Fibroblast of villous mesenchyme (primary cell): ENCODE data around the gene GPR35. TPM values are rescaled to one million over a fixed set of nuclear protein-coding genes. Genes with fewer than 3 reads are reported as not detected.
"Not testable (repeated sequence)": the region's sequence is repeated elsewhere in the genome, so short reads cannot be mapped to it uniquely, and the experiment has no call there.

Source experiments
- DNase-seq: peaks from one replicate; pipeline ENCODE4 v3.0.0-alpha.2; 2010; ENCODE audit warnings: low read depth
- H3K4me3 ChIP-seq: 2 replicates; pipeline ENCODE4 v1.5.1; 2011; ENCODE audit warnings: low read depth, mild to moderate bottlenecking, low read length
- small RNA-seq: library from RNA; depleted of rRNA; stranded (forward); fragments of <200 nt; gene quantifications from one replicate; pipeline ENCODE3, GENCODE V24; 2012
- total RNA-seq: library from RNA; depleted of rRNA; stranded (reverse); fragments of >200 nt; gene quantifications from 2 replicates; pipeline ENCODE4 v1.2.3, GENCODE V29; 2012

The GPR35 gene
- total RNA-seq, 1 donor, result 0.43 TPM

GRCh38 chr2:240678909-240679308, 53.6 kb downstream of the GPR35 start:
- H3K4me3 ChIP-seq, DNase-seq: not testable (repeated sequence)

- DNase-seq, H3K4me3 ChIP-seq: not testable (repeated sequence)
Observed at GRCh38 chr2:240680185-240680584, 54.9 kb downstream of the GPR35 start.

Small RNAs within 50 kb of the gene (small RNA-seq; reads per million reads assigned to genes)
- not detected for gene AC011298.3

Other genes starting within 250 kb of the GPR35 start
- gene GPC1, start 189.8 kb upstream of the GPR35 start, total RNA-seq, result 88.9 and 106 TPM in 2 replicates
- 5.2 and 5.8 TPM in 2 replicates for gene ANKMY1, start 67.5 kb upstream of the GPR35 start, total RNA-seq
- gene DUSP28, start 65.1 kb upstream of the GPR35 start, total RNA-seq, result 3.5 and 4.5 TPM in 2 replicates
- gene RNPEPL1, start 57.0 kb upstream of the GPR35 start, total RNA-seq, result 9.5 and 15.5 TPM in 2 replicates
- gene CAPN10, start 38.7 kb upstream of the GPR35 start, total RNA-seq, result 20.3 and 22.5 TPM in 2 replicates
- not detected in 2 replicates for gene AQP12B, start 57.4 kb downstream of the GPR35 start, total RNA-seq
- gene AQP12A, start 66.4 kb downstream of the GPR35 start, total RNA-seq, result not detected in 2 replicates
- gene KIF1A, start 194.7 kb downstream of the GPR35 start, total RNA-seq, result not detected in 2 replicates
- not detected in 2 replicates for gene AGXT, start 243.3 kb downstream of the GPR35 start, total RNA-seq